ENCODE data around the gene MAP1B.

Gene MAP1B

GRCh38 chr5:72231991-72232703 is 124.9 kb downstream of the MAP1B start:
- no peak for DNase-seq

- DNase-seq = no peak
Measured at GRCh38 chr5:72232838-72233237, 125.6 kb downstream of the MAP1B start.

- no peak for DNase-seq
Measured at GRCh38 chr5:72233835-72234234, 126.6 kb downstream of the MAP1B start.

GRCh38 chr5:72234265-72234700 is 127.0 kb downstream of the MAP1B start:
- DNase-seq = no peak

GRCh38 chr5:72234868-72235267 is 127.6 kb downstream of the MAP1B start:
- no peak for DNase-seq

GRCh38 chr5:72235725-72236124 is 128.4 kb downstream of the MAP1B start:
- DNase-seq = no peak

GRCh38 chr5:72237415-72237814 is 130.1 kb downstream of the MAP1B start:
- DNase-seq = no peak

- no peak for DNase-seq
Measured at GRCh38 chr5:72237879-72238278, 130.6 kb downstream of the MAP1B start.

GRCh38 chr5:72238712-72239445 is 131.6 kb downstream of the MAP1B start:
- DNase-seq = no peak

GRCh38 chr5:72241346-72242003 is 134.2 kb downstream of the MAP1B start:
- peak; percentile 33 to 75 for DNase-seq

GRCh38 chr5:72242796-72243475 is 135.7 kb downstream of the MAP1B start:
- peak; percentile 57 to 81 for DNase-seq

GRCh38 chr5:72243706-72244105 is 136.4 kb downstream of the MAP1B start:
- DNase-seq = no peak

- peak; percentile 6 to 45 for DNase-seq
Measured at GRCh38 chr5:72244862-72245371, 137.6 kb downstream of the MAP1B start.

- no peak for DNase-seq
Measured at GRCh38 chr5:72245546-72245945, 138.3 kb downstream of the MAP1B start.

GRCh38 chr5:72245951-72246532 is 138.8 kb downstream of the MAP1B start:
- no peak for DNase-seq

- no peak for DNase-seq
Measured at GRCh38 chr5:72246954-72247442, 139.7 kb downstream of the MAP1B start.

GRCh38 chr5:72248410-72248981 is 141.2 kb downstream of the MAP1B start:
- DNase-seq = no peak

GRCh38 chr5:72251386-72251785 is 144.1 kb downstream of the MAP1B start:
- no peak for DNase-seq

GRCh38 chr5:72252008-72252407 is 144.7 kb downstream of the MAP1B start:
- DNase-seq = no peak

- DNase-seq = no peak
Measured at GRCh38 chr5:72252574-72253155, 145.4 kb downstream of the MAP1B start.

- peak in 1 of 2 experiments; percentile 22 for DNase-seq
Measured at GRCh38 chr5:72255237-72255636, 148.0 kb downstream of the MAP1B start.

GRCh38 chr5:72255670-72256069 is 148.4 kb downstream of the MAP1B start:
- DNase-seq = no peak

Measured in NCI-H2081 (cell line).